HG02763 (cell line): ENCODE results near the gene MAVS.
"Not testable (repeated sequence)": the region's sequence is repeated elsewhere in the genome, so short reads cannot be mapped to it uniquely, and the experiment has no call there.

ENCODE experiments used
- ATAC-seq: cut with Tn5 transposase; IDR thresholded peaks from one replicate; pipeline ENCODE4 v1.9.1; 2021; ENCODE audit warnings: mild to moderate bottlenecking, moderate library complexity; ENCODE audit not compliant: unreplicated experiment

Gene MAVS

GRCh38 chr20:3847429-3847940 lies 851 bp downstream of the MAVS start:
- no peak for ATAC-seq

GRCh38 chr20:3848565-3848964 lies 1.9 kb downstream of the MAVS start:
- no peak for ATAC-seq

DNA sequence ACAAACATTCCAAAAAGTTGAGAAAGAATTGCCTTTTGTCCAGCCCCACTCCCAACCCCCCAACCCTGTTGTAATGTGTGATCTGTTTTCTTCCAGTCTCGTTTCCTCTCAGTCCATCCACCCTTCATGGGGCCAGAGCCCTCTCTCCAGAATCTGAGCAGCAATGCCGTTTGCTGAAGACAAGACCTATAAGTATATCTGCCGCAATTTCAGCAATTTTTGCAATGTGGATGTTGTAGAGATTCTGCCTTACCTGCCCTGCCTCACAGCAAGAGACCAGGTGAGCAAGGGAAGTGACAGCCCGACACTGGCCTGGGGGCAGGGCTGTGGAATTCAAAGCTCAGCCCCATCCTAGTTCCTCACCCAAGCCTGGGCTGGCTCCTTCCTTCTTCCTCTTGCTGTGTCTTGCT lies 7.8 kb downstream of the MAVS start:
- ATAC-seq, result no peak

GRCh38 chr20:3857405-3857804 lies 10.8 kb downstream of the MAVS start:
- ATAC-seq, result no peak

- ATAC-seq, result no peak
Observed at GRCh38 chr20:3858689-3859088, 12.1 kb downstream of the MAVS start.

GRCh38 chr20:3861191-3861590 lies 14.6 kb downstream of the MAVS start:
- ATAC-seq, result no peak

- ATAC-seq, result no peak
Observed at GRCh38 chr20:3862333-3862732, 15.7 kb downstream of the MAVS start.

GRCh38 chr20:3863317-3863716 lies 16.7 kb downstream of the MAVS start:
- no peak for ATAC-seq

DNA sequence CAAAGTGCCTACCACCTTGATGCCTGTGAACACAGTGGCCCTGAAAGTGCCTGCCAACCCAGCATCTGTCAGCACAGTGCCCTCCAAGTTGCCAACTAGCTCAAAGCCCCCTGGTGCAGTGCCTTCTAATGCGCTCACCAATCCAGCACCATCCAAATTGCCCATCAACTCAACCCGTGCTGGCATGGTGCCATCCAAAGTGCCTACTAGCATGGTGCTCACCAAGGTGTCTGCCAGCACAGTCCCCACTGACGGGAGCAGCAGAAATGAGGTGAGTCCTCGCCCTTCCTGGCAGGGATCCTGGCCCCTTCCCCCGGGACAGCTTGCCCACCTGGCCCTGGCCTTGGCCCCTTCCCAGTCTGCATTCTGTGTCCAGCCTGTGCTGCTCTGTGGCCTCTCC lies 17.9 kb downstream of the MAVS start:
- no peak for ATAC-seq

DNA sequence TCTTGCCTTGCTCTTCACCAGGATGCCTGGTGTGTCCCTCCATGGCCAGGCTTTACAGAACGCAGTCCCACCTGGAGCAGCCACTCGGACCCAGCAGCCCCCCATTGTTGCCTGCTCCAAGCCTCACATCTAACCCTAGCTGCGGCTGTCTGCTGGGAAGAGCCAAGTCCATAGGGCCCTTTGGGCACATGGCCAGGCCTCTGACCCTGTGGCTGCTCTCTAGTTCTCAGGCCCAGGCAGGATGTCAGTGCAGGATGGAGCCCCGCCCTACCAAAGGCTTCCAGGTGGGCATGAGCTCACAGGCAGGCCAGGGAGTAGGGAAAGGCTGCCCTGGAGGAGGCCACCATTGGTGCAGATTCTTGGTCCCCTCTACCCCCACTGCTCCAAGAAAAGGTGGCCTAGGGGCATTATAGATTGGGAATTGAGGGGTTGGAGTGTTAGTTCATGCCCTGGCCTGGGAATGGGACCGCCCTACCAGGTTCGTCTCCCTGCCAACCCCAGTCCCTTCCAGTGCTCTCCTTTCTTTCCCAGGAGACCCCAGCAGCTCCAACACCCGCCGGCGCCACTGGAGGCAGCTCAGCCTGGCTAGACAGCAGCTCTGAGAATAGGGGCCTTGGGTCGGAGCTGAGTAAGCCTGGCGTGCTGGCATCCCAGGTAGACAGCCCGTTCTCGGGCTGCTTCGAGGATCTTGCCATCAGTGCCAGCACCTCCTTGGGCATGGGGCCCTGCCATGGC lies 18.7 kb downstream of the MAVS start:
- ATAC-seq, result no peak

DNA sequence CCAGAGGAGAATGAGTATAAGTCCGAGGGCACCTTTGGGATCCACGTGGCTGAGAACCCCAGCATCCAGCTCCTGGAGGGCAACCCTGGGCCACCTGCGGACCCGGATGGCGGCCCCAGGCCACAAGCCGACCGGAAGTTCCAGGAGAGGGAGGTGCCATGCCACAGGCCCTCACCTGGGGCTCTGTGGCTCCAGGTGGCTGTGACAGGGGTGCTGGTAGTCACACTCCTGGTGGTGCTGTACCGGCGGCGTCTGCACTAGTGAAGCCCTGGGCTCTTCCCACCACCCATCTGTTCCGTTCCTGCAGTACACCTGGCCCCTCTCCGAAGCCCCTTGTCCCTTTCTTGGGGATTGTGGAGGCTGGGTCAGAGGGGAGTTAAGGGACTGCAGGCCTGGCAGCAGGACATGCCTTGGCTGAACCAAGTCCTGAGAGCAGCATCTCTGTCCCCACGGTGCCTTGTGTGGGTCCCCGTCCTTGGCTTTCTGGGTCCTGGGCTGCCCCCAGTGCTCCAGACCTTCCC lies 19.3 kb downstream of the MAVS start:
- ATAC-seq, result no peak

DNA sequence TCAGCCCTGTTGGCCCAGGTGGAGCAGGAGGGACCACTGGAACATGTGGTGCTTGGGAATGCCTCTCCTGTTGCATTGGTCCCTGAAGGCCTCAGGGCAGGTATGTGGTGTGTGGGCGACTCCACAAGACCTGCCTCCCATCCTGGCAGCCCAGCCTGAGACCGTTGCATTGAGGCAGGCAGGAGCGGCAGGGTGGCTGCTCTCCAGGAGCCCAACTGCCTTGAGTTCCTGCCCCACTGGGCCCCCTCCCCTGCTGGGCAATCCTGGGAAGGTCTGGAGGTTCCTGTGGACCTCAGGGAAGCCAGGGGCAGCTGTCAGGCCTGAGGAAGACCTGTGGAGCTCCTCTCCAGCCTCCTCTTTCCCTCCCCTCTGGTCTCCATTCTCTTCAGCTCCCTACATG lies 19.8 kb downstream of the MAVS start:
- no peak for ATAC-seq

GRCh38 chr20:3867802-3868201 lies 21.2 kb downstream of the MAVS start:
- ATAC-seq, result no peak

- ATAC-seq, result no peak
Observed at GRCh38 chr20:3869839-3870634, 23.4 kb downstream of the MAVS start.

- ATAC-seq, result no peak
Observed at GRCh38 chr20:3871550-3872265, 25.1 kb downstream of the MAVS start.

- no peak for ATAC-seq
Observed at GRCh38 chr20:3873507-3873906, 26.9 kb downstream of the MAVS start.

DNA sequence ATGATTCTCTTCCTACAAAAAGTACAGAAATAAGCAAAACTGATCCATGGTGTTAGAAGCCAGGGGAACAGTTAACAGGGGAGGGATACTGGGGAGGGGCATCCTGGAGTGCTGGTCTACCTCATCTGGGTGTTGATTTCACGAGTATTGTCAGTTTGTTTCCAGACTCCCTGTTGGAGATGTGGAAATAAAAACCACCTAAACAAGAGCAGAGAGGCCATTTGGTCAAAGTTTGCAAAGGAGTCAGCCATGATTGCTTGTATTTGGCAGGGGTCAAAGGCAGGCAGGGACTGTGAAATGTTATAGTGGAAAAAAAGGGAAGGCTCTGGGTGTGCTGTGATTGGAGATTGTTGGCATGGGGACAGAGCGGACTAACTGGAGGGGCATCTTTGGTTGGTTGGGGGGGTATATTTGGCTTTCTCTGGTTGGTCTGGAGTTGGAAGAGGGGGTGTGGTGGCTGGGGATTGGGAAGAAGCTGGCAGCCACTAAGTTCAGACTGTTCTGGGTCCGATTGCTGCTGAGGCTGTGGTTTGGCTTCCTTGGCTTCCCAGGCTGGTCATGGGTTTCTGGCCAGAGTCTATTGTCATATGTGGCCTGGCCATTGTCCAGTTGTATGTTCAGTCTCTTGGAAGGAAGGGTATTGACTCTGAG lies 27.7 kb downstream of the MAVS start:
- no peak for ATAC-seq

GRCh38 chr20:3875378-3875974 lies 28.8 kb downstream of the MAVS start:
- no peak for ATAC-seq

- no peak for ATAC-seq
Observed at GRCh38 chr20:3876000-3876399, 29.4 kb downstream of the MAVS start.

DNA sequence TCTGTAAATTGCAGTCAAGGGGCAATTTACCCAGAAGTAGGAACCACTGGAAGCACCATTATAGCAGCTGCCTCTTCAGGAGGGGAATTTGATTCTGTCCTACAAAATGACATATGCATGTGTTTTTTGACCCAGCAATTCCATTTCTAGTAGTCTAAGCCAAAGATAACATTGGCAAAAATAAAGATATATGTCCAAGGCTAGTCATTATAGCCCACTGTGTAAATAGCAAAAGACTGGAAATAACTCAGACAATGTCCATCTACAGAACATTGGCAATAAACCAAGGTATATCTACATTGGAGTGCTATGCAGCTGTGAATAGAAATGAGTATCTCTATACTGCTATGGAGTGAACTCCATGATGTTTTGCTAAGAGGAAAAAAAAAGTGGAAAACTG lies 30.0 kb downstream of the MAVS start:
- no peak for ATAC-seq

- not testable (repeated sequence) for ATAC-seq
Observed at GRCh38 chr20:3878921-3879274, 32.3 kb downstream of the MAVS start.
